SJCRH30 (cell line): ENCODE measurements around the gene CHPF. TPM values are rescaled to one million over a fixed set of nuclear protein-coding genes. Genes with fewer than 3 reads are reported as not detected.

Experiments
- DNase-seq, 2 experiments: peaks; one replicate each; pipeline ENCODE4 v3.0.0-alpha.2; 2015 to 2020
- H3K27ac ChIP-seq: fragments of 250-450 bp; sonication (Bioruptor Pico); 2 replicates; pipeline ENCODE4 v1.5.1; 2020; ENCODE audit warnings: mild to moderate bottlenecking, moderate library complexity
- H3K27me3 ChIP-seq: fragments of 250-450 bp; sonication (Bioruptor Pico); 2 replicates; pipeline ENCODE4 v1.5.1; 2020; ENCODE audit warnings: mild to moderate bottlenecking, moderate library complexity
- H3K36me3 ChIP-seq: fragments of 250-450 bp; sonication (Bioruptor Pico); 2 replicates; pipeline ENCODE4 v1.5.1; 2020; ENCODE audit warnings: mild to moderate bottlenecking, moderate library complexity
- H3K4me1 ChIP-seq: fragments of 250-450 bp; sonication (Bioruptor Pico); 2 replicates; pipeline ENCODE4 v1.5.1; 2020; ENCODE audit warnings: mild to moderate bottlenecking, moderate library complexity
- H3K4me3 ChIP-seq: fragments of 250-450 bp; sonication (Bioruptor Pico); 2 replicates; pipeline ENCODE4 v1.5.1; 2020; ENCODE audit warnings: mild to moderate bottlenecking, moderate library complexity
- H3K9me3 ChIP-seq: fragments of 250-450 bp; sonication (Bioruptor Pico); replicated peaks from 2 replicates; pipeline ENCODE4 v1.5.1; 2020; ENCODE audit warnings: mild to moderate bottlenecking, moderate library complexity
- total RNA-seq: library from RNA; depleted of rRNA; stranded (reverse); fragments of >200 nt; shearing (Covaris generic); gene quantifications from 2 replicates; pipeline ENCODE4 v1.2.3, GENCODE V29; 2014

Gene CHPF
- total RNA-seq, 1 experiment from 2014 or later, result 41.8 TPM

GRCh38 chr2:219560893-219561178 lies 17.2 kb upstream of the CHPF start:
- no peak overlapping the region for H3K4me3 ChIP-seq
- H3K36me3 ChIP-seq, result no peaks in the 10 kb centered on the region
- no peaks in the 10 kb centered on the region for H3K27me3 ChIP-seq
- no peaks in the 10 kb centered on the region for H3K9me3 ChIP-seq
- peaks cover 38% of the 10 kb centered on the region for H3K4me1 ChIP-seq
- DNase-seq, result no peak
- H3K27ac ChIP-seq, result peak overlapping the region; percentile 85

GRCh38 chr2:219560037-219560892 lies 16.7 kb upstream of the CHPF start:
- H3K36me3 ChIP-seq, result no peaks in the 10 kb centered on the region
- H3K4me1 ChIP-seq, result peaks cover 38% of the 10 kb centered on the region
- no peaks in the 10 kb centered on the region for H3K27me3 ChIP-seq
- H3K4me3 ChIP-seq, result no peak overlapping the region
- no peaks in the 10 kb centered on the region for H3K9me3 ChIP-seq
- peak in 1 of 2 experiments; percentile 43 for DNase-seq
- peak overlapping the region; percentile 85 for H3K27ac ChIP-seq

GRCh38 chr2:219559156-219559915 lies 15.7 kb upstream of the CHPF start:
- no peaks in the 10 kb centered on the region for H3K27me3 ChIP-seq
- no peak overlapping the region for H3K27ac ChIP-seq
- no peak for DNase-seq
- H3K36me3 ChIP-seq, result no peaks in the 10 kb centered on the region
- no peak overlapping the region for H3K4me3 ChIP-seq
- H3K9me3 ChIP-seq, result no peaks in the 10 kb centered on the region
- H3K4me1 ChIP-seq, result peaks cover 38% of the 10 kb centered on the region

- Histone ChIP-seq H3K9me3 (no peaks in the 10 kb centered on the region), H3K4me1 (peaks cover 31% of the 10 kb centered on the region), H3K27ac (no peak overlapping the region), H3K36me3 (no peaks in the 10 kb centered on the region), H3K27me3 (no peaks in the 10 kb centered on the region), H3K4me3 (no peak overlapping the region)
- DNase-seq, result no peak
These were observed 14.5 kb upstream of the CHPF start for GRCh38 chr2:219557791-219558785.

- Histone ChIP-seq H3K27me3 (no peaks in the 10 kb centered on the region), H3K4me3 (no peak overlapping the region), H3K4me1 (peaks cover 24% of the 10 kb centered on the region), H3K36me3 (no peaks in the 10 kb centered on the region), H3K9me3 (no peaks in the 10 kb centered on the region), H3K27ac (no peak overlapping the region)
- no peak for DNase-seq
These were observed 13.7 kb upstream of the CHPF start for GRCh38 chr2:219557320-219557719.

- Histone ChIP-seq H3K4me3 (no peak overlapping the region), H3K27ac (no peak overlapping the region), H3K4me1 (peaks cover 19% of the 10 kb centered on the region), H3K9me3 (no peaks in the 10 kb centered on the region), H3K27me3 (no peaks in the 10 kb centered on the region), H3K36me3 (no peaks in the 10 kb centered on the region)
- no peak for DNase-seq
These were observed 12.8 kb upstream of the CHPF start for GRCh38 chr2:219556413-219556812.

- H3K4me3 ChIP-seq, result no peak overlapping the region
- no peaks in the 10 kb centered on the region for H3K36me3 ChIP-seq
- no peak for DNase-seq
- peaks cover 16% of the 10 kb centered on the region for H3K4me1 ChIP-seq
- no peaks in the 10 kb centered on the region for H3K27me3 ChIP-seq
- H3K27ac ChIP-seq, result no peak overlapping the region
- H3K9me3 ChIP-seq, result no peaks in the 10 kb centered on the region
These were observed 12.3 kb upstream of the CHPF start for GRCh38 chr2:219555956-219556355.

DNA sequence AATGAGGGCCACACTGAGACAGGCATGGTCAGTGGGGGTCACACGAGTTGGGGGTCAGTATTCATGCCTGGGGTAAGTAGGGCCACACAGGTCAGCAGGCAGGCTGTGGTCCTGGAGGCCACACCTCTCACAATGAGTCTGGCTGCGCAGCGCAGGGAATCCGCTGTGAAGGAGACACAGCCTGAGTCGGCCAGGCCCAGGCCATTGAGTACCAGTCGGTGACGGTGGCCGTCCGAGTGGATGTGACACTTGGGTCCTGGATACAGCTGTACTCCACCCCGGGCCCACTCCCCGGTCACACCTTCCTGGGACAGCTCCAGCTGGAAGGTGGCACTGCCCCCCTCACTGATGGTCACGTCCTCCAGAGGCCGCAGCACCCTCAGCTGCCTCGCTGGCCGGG lies 10.7 kb upstream of the CHPF start:
- Histone ChIP-seq H3K36me3 (no peaks in the 10 kb centered on the region), H3K4me1 (peaks cover 6% of the 10 kb centered on the region; the same call in 1 of the 2 replicates), H3K27ac (no peak overlapping the region), H3K4me3 (no peak overlapping the region), H3K27me3 (no peaks in the 10 kb centered on the region), H3K9me3 (no peaks in the 10 kb centered on the region)
- no peak for DNase-seq

GRCh38 chr2:219553463-219553963 lies 9.9 kb upstream of the CHPF start:
- Histone ChIP-seq H3K4me3 (no peak overlapping the region), H3K27me3 (no peaks in the 10 kb centered on the region), H3K4me1 (peaks cover 6% of the 10 kb centered on the region; the same call in 1 of the 2 replicates), H3K27ac (no peak overlapping the region), H3K9me3 (no peaks in the 10 kb centered on the region), H3K36me3 (no peaks in the 10 kb centered on the region)
- DNase-seq, result no peak

DNA sequence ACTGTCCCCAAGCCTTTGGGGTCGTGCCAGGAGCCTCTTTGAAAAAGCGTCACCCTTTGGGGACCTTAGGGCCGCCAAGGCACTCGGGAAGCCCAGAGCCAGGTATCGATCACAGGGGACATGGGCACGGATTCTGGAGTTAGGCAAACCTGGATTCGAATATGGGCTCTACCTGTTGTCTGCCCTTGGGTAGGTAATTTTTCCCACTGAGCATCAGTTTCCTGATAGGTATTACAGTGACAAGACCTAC lies 9.5 kb upstream of the CHPF start:
- H3K4me1 ChIP-seq, result peaks cover 6% of the 10 kb centered on the region; the same call in 1 of the 2 replicates
- H3K9me3 ChIP-seq, result no peaks in the 10 kb centered on the region
- DNase-seq, result no peak
- no peaks in the 10 kb centered on the region for H3K27me3 ChIP-seq
- no peak overlapping the region for H3K27ac ChIP-seq
- peak overlapping the region; percentile 72 for H3K4me3 ChIP-seq
- no peaks in the 10 kb centered on the region for H3K36me3 ChIP-seq

DNA sequence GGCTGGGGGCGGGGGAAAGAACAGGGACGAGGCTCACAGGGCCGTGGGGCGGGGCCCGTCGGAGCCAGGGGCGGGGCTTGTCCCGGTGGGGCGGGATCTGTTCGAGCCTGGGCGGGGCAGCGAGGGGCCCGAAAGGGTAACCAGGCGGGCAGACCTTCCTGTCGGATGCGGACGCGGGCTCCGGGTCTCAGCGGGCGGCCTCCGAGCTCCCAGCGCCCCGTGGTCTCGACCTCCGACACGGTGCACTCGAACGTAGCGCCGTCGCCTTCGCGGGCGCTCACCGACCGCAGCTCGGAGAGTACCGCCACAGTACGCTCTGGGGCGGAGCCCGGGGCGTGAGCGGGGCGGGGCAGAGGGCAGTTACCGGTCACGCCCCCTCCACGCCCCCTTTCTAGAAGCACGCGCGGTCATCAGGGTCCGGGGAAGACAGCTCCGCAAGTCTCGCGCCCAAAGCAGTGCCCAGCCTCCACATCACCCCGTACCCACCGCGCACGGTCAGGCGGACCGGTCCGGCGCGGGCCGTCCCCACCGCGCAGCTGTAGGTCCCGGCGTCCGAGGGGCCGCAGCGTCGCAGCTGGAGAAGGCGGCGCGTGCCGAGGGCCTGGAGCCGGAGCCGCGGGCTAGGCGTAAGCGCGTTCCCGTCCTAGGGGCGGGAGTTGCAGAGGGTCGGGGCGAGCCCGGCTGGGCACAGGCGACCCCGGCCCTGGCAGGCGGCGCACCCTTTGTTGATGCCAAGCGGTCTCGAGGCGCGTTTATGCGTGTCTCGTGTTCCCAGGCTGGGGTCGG lies 9.0 kb upstream of the CHPF start:
- H3K27ac ChIP-seq, result peak overlapping the region; percentile 41; the same call in 1 of the 2 replicates
- no peaks in the 10 kb centered on the region for H3K36me3 ChIP-seq
- no peaks in the 10 kb centered on the region for H3K27me3 ChIP-seq
- H3K4me1 ChIP-seq, result peaks cover 6% of the 10 kb centered on the region; the same call in 1 of the 2 replicates
- H3K9me3 ChIP-seq, result no peaks in the 10 kb centered on the region
- H3K4me3 ChIP-seq, result peak overlapping the region; percentile 72
- peak; percentile 89 to 90 for DNase-seq

- no peak for DNase-seq
- H3K27ac ChIP-seq, result peak overlapping the region; percentile 41; the same call in 1 of the 2 replicates
These were observed 8.1 kb upstream of the CHPF start for GRCh38 chr2:219551441-219552381.

DNA sequence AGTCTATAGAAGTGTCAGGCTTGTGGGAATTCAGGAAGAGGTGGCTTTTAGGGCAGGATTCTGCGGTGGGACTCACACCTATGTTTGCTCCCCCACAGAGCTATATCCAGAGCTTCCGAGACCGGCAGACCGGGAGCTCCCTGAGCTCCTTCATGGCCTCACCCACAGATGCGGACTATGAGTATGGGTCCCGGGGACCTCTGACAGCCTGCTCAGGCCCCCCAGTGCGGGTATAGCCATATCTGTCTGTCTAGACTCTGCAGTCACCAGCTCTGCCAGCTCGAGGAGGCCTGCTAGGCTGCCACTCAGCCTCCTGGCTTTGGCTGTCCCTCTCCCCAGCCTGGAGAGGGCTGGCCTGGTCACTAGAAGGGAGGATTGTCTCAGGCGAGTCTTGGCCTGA lies 6.0 kb upstream of the CHPF start:
- H3K27me3 ChIP-seq, result no peaks in the 10 kb centered on the region
- H3K36me3 ChIP-seq, result no peaks in the 10 kb centered on the region
- no peak for DNase-seq
- H3K4me3 ChIP-seq, result no peak overlapping the region
- H3K9me3 ChIP-seq, result no peaks in the 10 kb centered on the region
- H3K27ac ChIP-seq, result no peak overlapping the region
- peaks cover 6% of the 10 kb centered on the region; the same call in 1 of the 2 replicates for H3K4me1 ChIP-seq

More at GRCh38 chr2:219551441-219552381, 8.1 kb upstream of the CHPF start:
- no peaks in the 10 kb centered on the region for H3K9me3 ChIP-seq
- H3K36me3 ChIP-seq, result no peaks in the 10 kb centered on the region
- H3K4me3 ChIP-seq, result peak overlapping the region; percentile 72
- no peaks in the 10 kb centered on the region for H3K27me3 ChIP-seq
- H3K4me1 ChIP-seq, result peaks cover 6% of the 10 kb centered on the region; the same call in 1 of the 2 replicates
